Spleen (tissue), 7 donors: ENCODE results near the gene NOBOX.

ENCODE experiments used
- POLR2A ChIP-seq, 3 donors: fragments of 450-650 bp; IDR thresholded peaks; one replicate each; pipeline ENCODE4 v1.5.1; 2017; ENCODE audit warnings: antibody characterized with exemption in 3 of 3, mild to moderate bottlenecking in 1 of 3
- TF ChIP-seq, protein P1 (sequence below), 11 experiments: fragments of 200-600 bp in 7 of 11; fragments of 450-650 bp in 4 of 11; sonication (generic) in 4 of 11; IDR thresholded peaks in 8 of 11; conservative IDR thresholded peaks in 3 of 11; 1 replicate in 7 of 11; 2 replicates in 4 of 11; pipeline versions ENCODE4 v1.4.0 to v1.8.0; 2016 to 2021; ENCODE audit warnings: antibody characterized with exemption in 11 of 11, inconsistent platforms in 4 of 11, mild to moderate bottlenecking in 1 of 11
- donor health status: DM: no; HTN: no; CAD: no; lungs with moderate emphysema.
- donor health status: DM: no; HTN: no; CAD: no.
- donor health status: DM: no; HTN: no; CAD: no.

DNA sequence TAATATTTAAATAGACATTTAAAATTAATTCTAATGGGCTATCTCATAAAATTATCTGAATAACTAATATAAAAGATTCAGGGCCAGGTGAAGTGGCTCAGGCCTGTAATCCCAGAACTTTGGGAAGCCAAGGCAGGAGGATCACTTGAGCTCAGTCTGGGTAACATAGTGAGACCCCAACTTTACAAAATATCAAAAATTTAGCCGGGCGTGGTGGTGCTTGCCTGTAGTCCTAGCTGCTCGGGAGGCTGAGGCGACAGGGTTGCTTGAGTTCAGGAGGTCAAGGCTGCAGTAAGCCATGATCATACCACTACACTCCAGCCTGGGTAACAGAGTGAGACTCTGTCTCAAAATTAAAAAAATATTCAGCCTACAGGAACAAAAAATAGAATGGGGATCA is 12.5 kb downstream of the NOBOX start:
- TF ChIP-seq, protein P1, sequence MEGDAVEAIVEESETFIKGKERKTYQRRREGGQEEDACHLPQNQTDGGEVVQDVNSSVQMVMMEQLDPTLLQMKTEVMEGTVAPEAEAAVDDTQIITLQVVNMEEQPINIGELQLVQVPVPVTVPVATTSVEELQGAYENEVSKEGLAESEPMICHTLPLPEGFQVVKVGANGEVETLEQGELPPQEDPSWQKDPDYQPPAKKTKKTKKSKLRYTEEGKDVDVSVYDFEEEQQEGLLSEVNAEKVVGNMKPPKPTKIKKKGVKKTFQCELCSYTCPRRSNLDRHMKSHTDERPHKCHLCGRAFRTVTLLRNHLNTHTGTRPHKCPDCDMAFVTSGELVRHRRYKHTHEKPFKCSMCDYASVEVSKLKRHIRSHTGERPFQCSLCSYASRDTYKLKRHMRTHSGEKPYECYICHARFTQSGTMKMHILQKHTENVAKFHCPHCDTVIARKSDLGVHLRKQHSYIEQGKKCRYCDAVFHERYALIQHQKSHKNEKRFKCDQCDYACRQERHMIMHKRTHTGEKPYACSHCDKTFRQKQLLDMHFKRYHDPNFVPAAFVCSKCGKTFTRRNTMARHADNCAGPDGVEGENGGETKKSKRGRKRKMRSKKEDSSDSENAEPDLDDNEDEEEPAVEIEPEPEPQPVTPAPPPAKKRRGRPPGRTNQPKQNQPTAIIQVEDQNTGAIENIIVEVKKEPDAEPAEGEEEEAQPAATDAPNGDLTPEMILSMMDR (IDR thresholded peaks at IDR 0.05 in 8 of 11, conservative IDR thresholded peaks at IDR 0.05 in 3 of 11), result no peak
- no peak for TF ChIP-seq POLR2A (IDR thresholded peaks at IDR 0.05)
